Measurements from ENCODE around the gene CNTNAP5.

GRCh38 chr2:124530203-124530602 is 505.1 kb downstream of the CNTNAP5 start:
- TF ChIP-seq TAF1 (CRISPR knock-in tag; IDR thresholded peaks at IDR 0.05), result no peak
- TF ChIP-seq CTCF (CRISPR knock-in tag; IDR thresholded peaks at IDR 0.05), result no peak
- TF ChIP-seq FLYWCH1 (CRISPR knock-in tag; IDR thresholded peaks at IDR 0.05), result no peak
- TF ChIP-seq ZBTB21 (CRISPR knock-in tag; IDR thresholded peaks at IDR 0.05), result no peak
